Gastroesophageal sphincter (tissue), 4 donors: ENCODE data around the gene CYTL1. TPM values are rescaled to one million over a fixed set of nuclear protein-coding genes. Genes with fewer than 3 reads are reported as not detected.
A peak's percentile ranks its signal among the peaks of the same experiment; 100 is the strongest.

Source experiments
- ATAC-seq: fragments of 150-250 bp; one replicate; pipeline ENCODE4 v1.9.1; 2016; ENCODE audit warnings: mild to moderate bottlenecking, moderate library complexity
- H3K27ac ChIP-seq, 4 donors: fragments of 200-600 bp; sonication (generic) in 3 of 4; 1 replicate in 3 of 4; 2 replicates in 1 of 4; pipeline ENCODE4 v1.5.1; 2016 to 2019
- H3K27me3 ChIP-seq: fragments of 200-600 bp; sonication (generic); one replicate; pipeline ENCODE4 v1.5.1; 2019
- H3K36me3 ChIP-seq, 2 donors: fragments of 200-600 bp; sonication (generic); one replicate each; pipeline ENCODE4 v1.5.1; 2019; ENCODE audit warnings: control low read depth in 1 of 2
- H3K4me1 ChIP-seq, 3 donors: fragments of 200-600 bp; sonication (generic); 1 replicate in 2 of 3; 2 replicates in 1 of 3; pipeline ENCODE4 v1.5.1; 2016 to 2019; ENCODE audit warnings: control low read depth in 2 of 3
- H3K4me3 ChIP-seq, 2 donors: fragments of 200-600 bp; sonication (generic); one replicate each; pipeline ENCODE4 v1.5.1; 2019; ENCODE audit warnings: mild to moderate bottlenecking in 1 of 2, moderate library complexity in 1 of 2
- H3K9me3 ChIP-seq, 3 donors: fragments of 200-600 bp; sonication (generic); one replicate each; pipeline ENCODE4 v1.5.1; 2017 to 2019; ENCODE audit warnings: control low read depth in 2 of 3
- EP300 ChIP-seq: sonication (generic); formaldehyde crosslinking; IDR thresholded peaks from one replicate; pipeline ENCODE4 v1.6.1; 2017; ENCODE audit warnings: antibody characterized with exemption, mild to moderate bottlenecking
- POLR2A ChIP-seq, 2 donors: fragments of 450-650 bp; IDR thresholded peaks; one replicate each; pipeline ENCODE4 v1.6.1; 2017; ENCODE audit warnings: antibody characterized with exemption in 2 of 2, mild to moderate bottlenecking in 2 of 2, moderate library complexity in 1 of 2
- POLR2AphosphoS5 ChIP-seq: sonication (generic); formaldehyde crosslinking; IDR thresholded peaks from one replicate; pipeline ENCODE4 v1.6.1; 2017; ENCODE audit warnings: antibody characterized with exemption
- WGBS, 2 donors: methylation state at CpG; one replicate each; pipeline ENCODE4 v1.1.5; 2018; ENCODE audit warnings: low coverage in 1 of 2; 5-methylcytosine and 5-hydroxymethylcytosine counted together
- total RNA-seq, 4 donors: library from RNA; depleted of rRNA; stranded (reverse); fragments of >200 nt; gene quantifications; one replicate each; pipeline ENCODE4 v1.1.0, GENCODE V29; 2016
- TF ChIP-seq, protein P1 (sequence below), 4 experiments: fragments of 200-600 bp in 2 of 4; fragments of 450-650 bp in 2 of 4; sonication (generic) in 1 of 4; IDR thresholded peaks; one replicate each; pipeline ENCODE4 v1.5.1; 2017 to 2019; ENCODE audit warnings: antibody characterized with exemption in 4 of 4, mild to moderate bottlenecking in 2 of 4, moderate library complexity in 2 of 4

Gene CYTL1
- total RNA-seq, 4 donors from 2014 or later = 1.4 to 5.0 (median 2.3) TPM

DNA sequence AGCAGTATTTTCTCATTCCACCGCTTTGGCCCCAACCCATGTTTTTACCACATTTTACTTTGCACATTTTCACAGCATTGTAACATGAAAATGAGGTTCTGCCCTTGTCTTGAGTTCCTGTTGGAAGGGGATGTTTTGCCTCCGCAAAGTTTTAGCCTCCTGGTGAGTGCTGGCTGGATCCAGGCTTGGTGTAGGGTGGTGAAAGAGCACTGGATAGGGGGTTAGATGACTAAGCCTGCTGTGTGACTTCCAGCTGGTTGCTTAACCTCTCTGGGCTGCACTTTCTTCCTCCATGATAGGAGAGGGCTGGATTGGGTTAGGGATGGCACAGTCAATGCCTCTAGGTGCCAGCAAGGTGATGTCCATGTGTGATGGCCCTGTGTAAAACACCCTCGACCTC lies 28.9 kb downstream of the CYTL1 start:
- Histone ChIP-seq H3K4me3 (no peak overlapping the region), H3K36me3 (no peaks in the 10 kb centered on the region), H3K27me3 (no peaks in the 10 kb centered on the region), H3K27ac (peak overlapping the region; percentile 59 to 85 (median 80)), H3K4me1 (peaks cover 0 to 34% (median 5%) of the 10 kb centered on the region in 3 donors), H3K9me3 (no peaks in the 10 kb centered on the region)
- WGBS, 2 donors = 53 to 84% methylated on average over 3 of the region's 3 CpGs
- TF ChIP-seq POLR2A (IDR thresholded peaks at IDR 0.05) (no peak), POLR2AphosphoS5 (no peak), EP300 (no peak)
- TF ChIP-seq, protein P1, sequence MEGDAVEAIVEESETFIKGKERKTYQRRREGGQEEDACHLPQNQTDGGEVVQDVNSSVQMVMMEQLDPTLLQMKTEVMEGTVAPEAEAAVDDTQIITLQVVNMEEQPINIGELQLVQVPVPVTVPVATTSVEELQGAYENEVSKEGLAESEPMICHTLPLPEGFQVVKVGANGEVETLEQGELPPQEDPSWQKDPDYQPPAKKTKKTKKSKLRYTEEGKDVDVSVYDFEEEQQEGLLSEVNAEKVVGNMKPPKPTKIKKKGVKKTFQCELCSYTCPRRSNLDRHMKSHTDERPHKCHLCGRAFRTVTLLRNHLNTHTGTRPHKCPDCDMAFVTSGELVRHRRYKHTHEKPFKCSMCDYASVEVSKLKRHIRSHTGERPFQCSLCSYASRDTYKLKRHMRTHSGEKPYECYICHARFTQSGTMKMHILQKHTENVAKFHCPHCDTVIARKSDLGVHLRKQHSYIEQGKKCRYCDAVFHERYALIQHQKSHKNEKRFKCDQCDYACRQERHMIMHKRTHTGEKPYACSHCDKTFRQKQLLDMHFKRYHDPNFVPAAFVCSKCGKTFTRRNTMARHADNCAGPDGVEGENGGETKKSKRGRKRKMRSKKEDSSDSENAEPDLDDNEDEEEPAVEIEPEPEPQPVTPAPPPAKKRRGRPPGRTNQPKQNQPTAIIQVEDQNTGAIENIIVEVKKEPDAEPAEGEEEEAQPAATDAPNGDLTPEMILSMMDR (IDR thresholded peaks at IDR 0.05) = no peak
- ATAC-seq = peak; percentile 2

DNA sequence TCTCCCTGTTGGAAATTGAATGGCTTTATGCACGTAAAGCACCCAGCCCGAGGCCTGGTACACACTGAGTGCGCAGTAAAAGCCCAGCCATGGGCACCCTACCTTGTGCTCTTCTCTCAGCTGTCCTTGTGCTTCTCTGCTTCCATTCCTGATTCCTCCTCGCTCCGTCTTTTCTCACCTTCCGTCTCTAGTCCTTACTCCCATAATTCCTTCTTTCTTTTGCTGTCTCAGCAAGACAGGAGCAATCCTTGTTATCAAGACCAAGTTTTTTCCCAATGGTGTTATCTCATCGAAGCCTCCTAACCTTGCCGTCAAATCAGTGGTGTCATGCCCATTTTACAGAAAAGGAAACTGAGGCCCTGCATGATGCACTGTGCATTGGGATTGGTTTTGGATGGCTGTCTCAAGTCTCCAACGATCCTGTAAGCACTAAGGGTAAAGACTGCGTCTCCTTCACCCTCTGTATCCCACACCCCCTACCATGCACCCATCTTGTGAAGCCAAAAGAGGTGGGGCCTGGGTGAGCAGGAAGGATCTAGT lies 30.1 kb downstream of the CYTL1 start:
- Histone ChIP-seq H3K4me1 (peaks cover 0 to 23% (median 4%) of the 10 kb centered on the region in 3 donors), H3K4me3 (no peak overlapping the region), H3K27ac (no peak overlapping the region), H3K27me3 (no peaks in the 10 kb centered on the region), H3K9me3 (no peaks in the 10 kb centered on the region), H3K36me3 (no peaks in the 10 kb centered on the region)
- TF ChIP-seq EP300 (no peak), POLR2A (IDR thresholded peaks at IDR 0.05) (no peak), POLR2AphosphoS5 (no peak)
- TF ChIP-seq, protein P1 (IDR thresholded peaks at IDR 0.05) = no peak
- ATAC-seq = no peak
- WGBS, 2 donors = 62 to 94% methylated on average over 6 to 7 of the region's 10 CpGs

DNA sequence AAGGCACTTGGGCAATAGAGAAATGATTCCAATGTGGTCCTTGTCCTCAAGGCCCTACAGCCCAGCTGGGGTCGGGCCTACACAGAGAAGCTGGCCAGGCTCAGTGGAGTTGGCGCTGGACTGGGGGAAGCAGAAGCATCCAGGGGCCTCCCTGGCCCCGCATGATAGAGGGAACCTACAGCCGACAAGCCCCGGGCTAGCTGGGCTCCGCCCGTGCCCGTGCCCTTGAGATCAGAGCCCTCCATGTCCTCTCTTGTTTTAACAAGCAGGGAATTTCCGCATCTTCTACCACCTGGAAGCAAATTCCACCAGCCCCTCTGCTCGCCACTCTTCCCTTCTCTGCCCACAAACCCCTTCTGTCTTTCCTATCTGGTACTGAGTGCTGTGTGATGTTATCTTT lies 31.6 kb downstream of the CYTL1 start:
- no peak for TF ChIP-seq POLR2A (IDR thresholded peaks at IDR 0.05)
- no peak for TF ChIP-seq POLR2AphosphoS5
- TF ChIP-seq EP300 = no peak
- TF ChIP-seq, protein P1 (IDR thresholded peaks at IDR 0.05) = no peak
- H3K27me3 ChIP-seq = no peaks in the 10 kb centered on the region
- peaks cover 0 to 23% (median 4%) of the 10 kb centered on the region in 3 donors for H3K4me1 ChIP-seq
- H3K4me3 ChIP-seq = no peak overlapping the region
- no peak for ATAC-seq
- H3K9me3 ChIP-seq = no peaks in the 10 kb centered on the region
- 90 to 94% methylated on average over 2 to 8 of the region's 10 CpGs for WGBS, 2 donors
- no peak overlapping the region for H3K27ac ChIP-seq
- no peaks in the 10 kb centered on the region for H3K36me3 ChIP-seq

- Histone ChIP-seq H3K36me3 (no peaks in the 10 kb centered on the region), H3K4me3 (no peak overlapping the region), H3K27me3 (no peaks in the 10 kb centered on the region), H3K27ac (no peak overlapping the region), H3K4me1 (peaks cover 0 to 18% (median 4%) of the 10 kb centered on the region in 3 donors), H3K9me3 (no peaks in the 10 kb centered on the region)
- WGBS, 2 donors = 73 to 85% methylated on average over 3 to 5 of the region's 5 CpGs
- no peak for ATAC-seq
- TF ChIP-seq POLR2A (IDR thresholded peaks at IDR 0.05) = no peak
- TF ChIP-seq POLR2AphosphoS5 = no peak
- TF ChIP-seq, protein P1 (IDR thresholded peaks at IDR 0.05) = no peak
- TF ChIP-seq EP300 = no peak
Measured at GRCh38 chr4:4986841-4987240, 32.4 kb downstream of the CYTL1 start.

- no peak for ATAC-seq
- Histone ChIP-seq H3K27me3 (no peaks in the 10 kb centered on the region), H3K36me3 (no peaks in the 10 kb centered on the region), H3K4me3 (no peak overlapping the region), H3K9me3 (no peaks in the 10 kb centered on the region), H3K27ac (no peak overlapping the region), H3K4me1 (peaks cover 0 to 8% (median 0%) of the 10 kb centered on the region in 3 donors)
- 43% methylated on average over 1 of the region's 1 CpG; no CpG with 5 or more reads in 1 of the 2 donors for WGBS, 2 donors
- TF ChIP-seq POLR2AphosphoS5 (no peak), EP300 (no peak), POLR2A (IDR thresholded peaks at IDR 0.05) (no peak)
- TF ChIP-seq, protein P1 (IDR thresholded peaks at IDR 0.05) = no peak
Measured at GRCh38 chr4:4985844-4986243, 33.4 kb downstream of the CYTL1 start.
